GM23248 (cell line): ENCODE results near the gene PLXDC2.

Experiments used
- EZH2 ChIP-seq: fragments of 200-600 bp; sonication (generic); IDR thresholded peaks from 2 replicates; pipeline ENCODE4 v1.6.1; 2018; ENCODE audit warnings: antibody characterized with exemption, mild to moderate bottlenecking; ENCODE audit not compliant: insufficient read depth, poor library complexity, severe bottlenecking
- EZH2phosphoT487 ChIP-seq: fragments of 200-600 bp; sonication (generic); IDR thresholded peaks from 2 replicates; pipeline ENCODE4 v1.6.1; 2018; ENCODE audit warnings: antibody characterized with exemption, moderate library complexity, mild to moderate bottlenecking, low read depth; ENCODE audit not compliant: insufficient read depth

DNA sequence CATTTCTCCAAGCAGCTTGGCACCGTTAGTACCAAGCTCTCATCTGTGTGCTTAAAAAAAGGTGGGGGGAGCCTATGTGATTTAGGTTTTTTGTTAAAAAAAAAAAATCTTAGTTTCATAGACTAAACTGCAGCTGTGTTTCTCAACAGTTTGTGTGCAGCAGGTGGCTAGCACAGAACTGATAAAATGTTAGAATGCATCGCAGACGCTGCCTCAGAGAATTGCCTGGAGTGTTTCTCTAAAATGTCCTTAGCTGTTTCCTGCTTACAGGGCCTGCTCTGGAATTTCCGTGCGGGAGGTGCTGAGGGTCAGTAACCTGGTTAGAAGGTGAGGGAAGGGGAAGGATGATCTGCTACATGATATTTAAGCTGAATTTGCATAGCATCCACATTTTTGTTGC lies 268.9 kb downstream of the PLXDC2 start:
- TF ChIP-seq EZH2 = no peak
- no peak for TF ChIP-seq EZH2phosphoT487
